ENCODE measurements around the gene PTPN20. TPM values are rescaled to one million over a fixed set of nuclear protein-coding genes. Genes with fewer than 3 reads are reported as not detected.

Gene PTPN20
- total RNA-seq, 1 experiment from 2014 or later: not detected

GRCh38 chr10:47016564-47016963, 105.3 kb downstream of the PTPN20 start:
- H2BK5ac ChIP-seq (ENCODE audit: insufficient read length, low read length): no peak overlapping the region
- no peak overlapping the region for H2BK15ac ChIP-seq (ENCODE audit: low read depth, low read length)
- no CpG with 5 or more reads among the region's 8 CpGs for WGBS (ENCODE audit: extremely low coverage, insufficient read length, low lambda C conversion rate)
- H3K27me3 Mint-ChIP-seq (ENCODE audit: low read depth): no peaks in the 10 kb centered on the region; the same call in 1 of the 2 replicates
- H3K4me2 ChIP-seq (ENCODE audit: insufficient read depth, insufficient read length, low read length): no peak overlapping the region
- H3K9me3 ChIP-seq (ENCODE audit: control insufficient read depth, low read depth, low read length): no peaks in the 10 kb centered on the region
- no peak overlapping the region for H3T11ph ChIP-seq (ENCODE audit: low read length)
- H3K4me3 Mint-ChIP-seq: no peak overlapping the region
- no peaks in the 10 kb centered on the region for H3K79me1 ChIP-seq (ENCODE audit: insufficient read depth, low read depth, low read length, poor library complexity, severe bottlenecking)
- no peak overlapping the region for H4K8ac ChIP-seq (replicated peaks; ENCODE audit: insufficient read length, low read depth, low read length)
- peak; percentile 22 for DNase-seq
- H3K4ac ChIP-seq (ENCODE audit: low read depth, low read length): no peak overlapping the region
- H2BK120ac ChIP-seq (ENCODE audit: low read depth, low read length, poor library complexity, severe bottlenecking): no peak overlapping the region
- no peak overlapping the region for H3K18ac ChIP-seq (ENCODE audit: insufficient read length, low read depth, low read length)
- TF ChIP-seq, protein P1, sequence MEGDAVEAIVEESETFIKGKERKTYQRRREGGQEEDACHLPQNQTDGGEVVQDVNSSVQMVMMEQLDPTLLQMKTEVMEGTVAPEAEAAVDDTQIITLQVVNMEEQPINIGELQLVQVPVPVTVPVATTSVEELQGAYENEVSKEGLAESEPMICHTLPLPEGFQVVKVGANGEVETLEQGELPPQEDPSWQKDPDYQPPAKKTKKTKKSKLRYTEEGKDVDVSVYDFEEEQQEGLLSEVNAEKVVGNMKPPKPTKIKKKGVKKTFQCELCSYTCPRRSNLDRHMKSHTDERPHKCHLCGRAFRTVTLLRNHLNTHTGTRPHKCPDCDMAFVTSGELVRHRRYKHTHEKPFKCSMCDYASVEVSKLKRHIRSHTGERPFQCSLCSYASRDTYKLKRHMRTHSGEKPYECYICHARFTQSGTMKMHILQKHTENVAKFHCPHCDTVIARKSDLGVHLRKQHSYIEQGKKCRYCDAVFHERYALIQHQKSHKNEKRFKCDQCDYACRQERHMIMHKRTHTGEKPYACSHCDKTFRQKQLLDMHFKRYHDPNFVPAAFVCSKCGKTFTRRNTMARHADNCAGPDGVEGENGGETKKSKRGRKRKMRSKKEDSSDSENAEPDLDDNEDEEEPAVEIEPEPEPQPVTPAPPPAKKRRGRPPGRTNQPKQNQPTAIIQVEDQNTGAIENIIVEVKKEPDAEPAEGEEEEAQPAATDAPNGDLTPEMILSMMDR (conservative IDR thresholded peaks at IDR 0.05): no peak
- no peaks in the 10 kb centered on the region for H3K9me3 Mint-ChIP-seq
- no peak overlapping the region for H4K5ac ChIP-seq (ENCODE audit: insufficient read length, low read depth, low read length)
- no peaks in the 10 kb centered on the region for H4K20me1 ChIP-seq (ENCODE audit: control insufficient read depth, insufficient read depth, insufficient read length)
- H3K79me2 ChIP-seq (ENCODE audit: insufficient read depth, low read length): no peaks in the 10 kb centered on the region
- no peak overlapping the region; the same call in 1 of the 2 replicates for H3K14ac ChIP-seq (ENCODE audit: insufficient read depth, low read length)
- H3K9ac ChIP-seq (ENCODE audit: extremely low read depth, insufficient read length, low read length): no peak overlapping the region
- no peaks in the 10 kb centered on the region for H3K4me1 Mint-ChIP-seq
- H2AK5ac ChIP-seq (ENCODE audit: insufficient read length, low read length): no peak overlapping the region
- no peaks in the 10 kb centered on the region for H3K23me2 ChIP-seq (ENCODE audit: insufficient read length, low read depth, low read length, poor library complexity, severe bottlenecking)
- H2AFZ ChIP-seq (ENCODE audit: low read length): no peak overlapping the region
- no peak overlapping the region for H3K23ac ChIP-seq (ENCODE audit: insufficient read length, low read depth, low read length)
- H3K27me3 ChIP-seq (ENCODE audit: insufficient read depth, low read length): no peaks in the 10 kb centered on the region
- no peaks in the 10 kb centered on the region for H3K36me3 Mint-ChIP-seq (ENCODE audit: insufficient read depth in 1 of 3, low read depth in 3 of 3)
- H4K91ac ChIP-seq (ENCODE audit: insufficient read length, low read depth, low read length): no peak overlapping the region
- H3K4me1 ChIP-seq (ENCODE audit: insufficient read depth, low read length): no peaks in the 10 kb centered on the region
- H2BK20ac ChIP-seq (ENCODE audit: low read depth, low read length, poor library complexity, severe bottlenecking): no peak overlapping the region
- peak overlapping the region in 2 of 3 experiments; percentile 66 to 74; a peak in 2 of 7 replicates for H3K27ac Mint-ChIP-seq
- no peak overlapping the region for H2BK12ac ChIP-seq (ENCODE audit: insufficient read length, low read depth, low read length)
- H3K27ac ChIP-seq (ENCODE audit: insufficient read length, low read depth, low read length): no peak overlapping the region
- H3K56ac ChIP-seq (ENCODE audit: insufficient read length, low read depth, low read length): no peak overlapping the region

Measured in H9 (cell line).